SK-N-SH (cell line): ENCODE data around the gene DEGS2. TPM values are rescaled to one million over a fixed set of nuclear protein-coding genes. Genes with fewer than 3 reads are reported as not detected.
"Not testable (repeated sequence)": the region's sequence is repeated elsewhere in the genome, so short reads cannot be mapped to it uniquely, and the experiment has no call there.

Experiments used
- CTCF ChIA-PET: fragments of 300-600, 350-600 bp; formaldehyde crosslinking; extraction: SDS; loops from one replicate; lab custom pipeline; 2021; lab: Yijun Ruan, JAX
- POLR2A ChIA-PET: fragments of 350-600 bp; sonication (Branson Sonifier 250); formaldehyde crosslinking; extraction: SDS; loops from one replicate; lab custom pipeline; 2020; ENCODE audit warnings: antibody characterized with exemption, inconsistent platforms; lab: Yijun Ruan, JAX
- DNase-seq: peaks from one replicate; pipeline ENCODE4 v3.0.0; 2012
- H2AFZ ChIP-seq: fragments of 200-600 bp; sonication (generic); 2 replicates; pipeline ENCODE4 v1.8.1; 2016; ENCODE audit warnings: antibody characterized with exemption, mild to moderate bottlenecking, low read depth
- H3F3A ChIP-seq: fragments of 200-600 bp; sonication (generic); replicated peaks from 2 replicates; pipeline ENCODE3; 2016; ENCODE audit warnings: antibody characterized with exemption, mild to moderate bottlenecking; ENCODE audit not compliant: insufficient read depth
- H3K27ac ChIP-seq, 2 experiments: fragments of 200-500 bp in 1 of 2; fragments of 200-600 bp in 1 of 2; sonication (Bioruptor generic) in 1 of 2; sonication (generic), shearing (Covaris generic) in 1 of 2; 2 replicates each; pipeline versions ENCODE4 v1.5.1 to v1.6.1; 2014 to 2016; ENCODE audit warnings: low read depth in 2 of 2, inconsistent platforms in 1 of 2, low read length in 1 of 2, mild to moderate bottlenecking in 1 of 2, mixed read lengths in 1 of 2
- H3K27me3 ChIP-seq: fragments of 200-600 bp; sonication (generic), shearing (Covaris generic); 2 replicates; pipeline ENCODE4 v1.6.1; 2016; ENCODE audit warnings: mixed run types; ENCODE audit not compliant: insufficient read depth
- H3K36me3 ChIP-seq, 2 experiments: fragments of 200-500 bp in 1 of 2; fragments of 200-600 bp in 1 of 2; sonication (Bioruptor generic) in 1 of 2; sonication (generic) in 1 of 2; replicated peaks in 1 of 2; 2 replicates each; pipeline versions ENCODE3 to v1.5.1; 2014 to 2016; ENCODE audit warnings: low read length in 1 of 2, mild to moderate bottlenecking in 1 of 2; ENCODE audit not compliant: insufficient read depth in 2 of 2, control insufficient read depth in 1 of 2
- H3K4me1 ChIP-seq, 2 experiments: fragments of 200-500 bp in 1 of 2; fragments of 200-600 bp in 1 of 2; sonication (Bioruptor generic) in 1 of 2; sonication (generic), shearing (Covaris generic) in 1 of 2; 2 replicates each; pipeline versions ENCODE4 v1.5.1 to v1.6.1; 2014 to 2016; ENCODE audit warnings: low read depth in 1 of 2, low read length in 1 of 2, mixed run types in 1 of 2; ENCODE audit not compliant: insufficient read depth in 2 of 2, control insufficient read depth in 1 of 2
- H3K4me2 ChIP-seq: fragments of 200-600 bp; sonication (generic), shearing (Covaris generic); 2 replicates; pipeline ENCODE4 v1.6.1; 2017; ENCODE audit warnings: mixed run types
- H3K4me3 ChIP-seq, 2 experiments: fragments of 200-500 bp in 1 of 2; fragments of 200-600 bp in 1 of 2; sonication (Bioruptor generic) in 1 of 2; sonication (generic), shearing (Covaris generic) in 1 of 2; 2 replicates each; pipeline versions ENCODE4 v1.5.1 to v1.8.1; 2014 to 2016; ENCODE audit warnings: low read depth in 2 of 2, inconsistent platforms in 1 of 2, low read length in 1 of 2, mild to moderate bottlenecking in 1 of 2, mixed read lengths in 1 of 2, moderate library complexity in 1 of 2
- H3K79me2 ChIP-seq: fragments of 200-600 bp; sonication (generic); 2 replicates; pipeline ENCODE4 v1.8.1; 2017; ENCODE audit warnings: mild to moderate bottlenecking; ENCODE audit not compliant: insufficient read depth
- H3K9ac ChIP-seq: fragments of 200-600 bp; sonication (generic); 2 replicates; pipeline ENCODE4 v1.6.1; 2017; ENCODE audit warnings: mixed run types
- H3K9me2 ChIP-seq: fragments of 200-600 bp; sonication (generic); 2 replicates; pipeline ENCODE4 v1.6.1; 2017; ENCODE audit warnings: mixed run types
- H3K9me3 ChIP-seq: fragments of 200-600 bp; sonication (generic); 2 replicates; pipeline ENCODE4 v1.6.1; 2017; ENCODE audit warnings: mixed run types, mild to moderate bottlenecking, moderate library complexity
- H4K20me1 ChIP-seq: fragments of 200-600 bp; sonication (generic); 2 replicates; pipeline ENCODE4 v1.6.1; 2017; ENCODE audit warnings: mild to moderate bottlenecking, mixed run types; ENCODE audit not compliant: insufficient read depth
- FOSL2 ChIP-seq: IDR thresholded peaks from 2 replicates; pipeline ENCODE4 v1.4.0; 2012; ENCODE audit warnings: low read depth, mild to moderate bottlenecking, moderate library complexity, borderline replicate concordance
- FOXM1 ChIP-seq: IDR thresholded peaks from 2 replicates; pipeline ENCODE4 v1.4.0; 2012; ENCODE audit warnings: low read depth, mild to moderate bottlenecking
- MXI1 ChIP-seq: IDR thresholded peaks from 2 replicates; pipeline ENCODE4 v1.6.1; 2012; ENCODE audit warnings: mild to moderate bottlenecking, low read depth, low read length, improper control_type of control experiment
- NFIC ChIP-seq: IDR thresholded peaks from 2 replicates; pipeline ENCODE4 v1.4.0; 2012; ENCODE audit warnings: borderline replicate concordance
- SIN3A ChIP-seq: IDR thresholded peaks from 2 replicates; pipeline ENCODE4 v1.6.1; 2012; ENCODE audit warnings: low read depth, mild to moderate bottlenecking, low read length, moderate library complexity, borderline replicate concordance
- TAF1 ChIP-seq: IDR thresholded peaks from 2 replicates; pipeline ENCODE4 v1.6.1; 2012; ENCODE audit warnings: low read depth, mild to moderate bottlenecking, low read length, moderate library complexity, borderline replicate concordance
- WGBS: methylation state at CpG from one replicate; pipeline ENCODE4 v1.1.6; 2017; ENCODE audit warnings: low lambda C conversion rate; 5-methylcytosine and 5-hydroxymethylcytosine counted together
- polyA plus RNA-seq, 3 experiments: library from polyadenylated mRNA; depleted of rRNA; stranded (reverse); fragments of >200 nt; gene quantifications; 2 replicates each; pipeline ENCODE4 v1.2.3, GENCODE V29; 2012
- TF ChIP-seq, protein P1 (sequence below): IDR thresholded peaks from 2 replicates; pipeline ENCODE4 v1.4.0; 2012; ENCODE audit warnings: low read depth, borderline replicate concordance

Gene DEGS2
- polyA plus RNA-seq (2012; rRNA removed): 0.02 TPM in 2 replicates
- under 0.01 and 0.01 TPM in 2 replicates for polyA plus RNA-seq (2012; cell fraction: cytosol; rRNA removed)
- 0.16 and 0.18 TPM in 2 replicates for polyA plus RNA-seq (2012; cell fraction: nucleus; rRNA removed)

DNA sequence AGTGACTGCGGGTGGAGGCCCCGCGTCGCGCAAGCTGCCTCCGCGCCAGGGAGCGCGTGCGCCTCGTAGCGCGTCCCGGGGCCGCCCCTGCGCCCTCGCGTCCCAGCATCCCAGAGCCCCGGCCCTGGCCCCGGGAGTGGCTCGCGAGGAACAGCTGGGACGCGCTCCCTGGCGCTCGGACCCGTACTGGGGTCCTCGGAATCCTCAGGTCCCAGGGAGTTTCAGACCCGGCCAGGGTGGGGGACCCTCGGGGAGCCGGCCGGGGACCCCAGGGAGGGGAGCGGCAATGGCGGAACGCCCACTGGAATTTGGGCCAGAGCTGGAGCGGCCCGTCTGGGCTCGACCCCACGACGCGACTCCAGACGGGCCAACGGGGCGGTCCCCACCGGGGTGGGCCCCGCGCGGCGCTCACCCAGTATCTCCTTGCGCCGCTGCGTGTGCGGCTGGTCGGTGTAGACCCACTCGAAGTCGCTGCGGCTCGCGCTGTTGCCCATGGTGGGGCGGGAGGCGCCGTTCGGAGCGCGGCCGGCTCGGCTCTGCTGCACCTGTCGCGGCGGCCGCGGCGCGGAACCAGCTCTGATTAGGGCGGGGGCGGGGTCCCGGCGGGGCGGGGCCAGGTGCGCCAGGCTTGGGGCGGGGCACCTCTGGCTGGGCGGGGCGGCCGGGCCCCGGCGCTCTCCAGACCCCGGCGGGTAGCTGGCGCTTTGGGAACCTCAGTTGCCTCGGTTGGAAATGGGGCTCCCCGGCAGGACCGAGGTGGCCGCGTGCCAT, at the start of gene DEGS2:
Gene DEGS2 (minus strand): TSS at position 552 of the 771 bp plus-strand sequence. CDS start 58 bp downstream, at position 494.
- no peak within 1 kb of the TSS for H2AFZ ChIP-seq
- H3K4me2 ChIP-seq: peak within 1 kb of the TSS; percentile 65
- H3K4me3 ChIP-seq: peak within 1 kb of the TSS in 1 of 2 experiments; percentile 38; a peak in 3 of 4 replicates
- H3K27ac ChIP-seq: no peak within 1 kb of the TSS
- H3K9me2 ChIP-seq: no peaks in the 10 kb centered on the region
- H3K9ac ChIP-seq: no peak within 1 kb of the TSS
- H3K4me1 ChIP-seq: peaks cover 0 to 25% of the 10 kb centered on the region in 2 experiments; a peak in 2 of 4 replicates
- ChIA-PET POLR2A (no interaction called here), CTCF (interaction anchor here (0.7 to 4.1 kb wide), 6 partner anchors 17 to 744 kb away, joined by 3 to 21 read pairs (median 6); no protein-coding TSS in a partner anchor)
- no peaks in the 10 kb centered on the region for H3K36me3 ChIP-seq
- no peak for TF ChIP-seq TAF1
- TF ChIP-seq MXI1: 0 out of 2 replicates have a peak, but pooled peaks have one; percentile 7
- TF ChIP-seq SIN3A: no peak
- TF ChIP-seq FOSL2: no peak
- no peak for TF ChIP-seq FOXM1
- TF ChIP-seq, protein P1, sequence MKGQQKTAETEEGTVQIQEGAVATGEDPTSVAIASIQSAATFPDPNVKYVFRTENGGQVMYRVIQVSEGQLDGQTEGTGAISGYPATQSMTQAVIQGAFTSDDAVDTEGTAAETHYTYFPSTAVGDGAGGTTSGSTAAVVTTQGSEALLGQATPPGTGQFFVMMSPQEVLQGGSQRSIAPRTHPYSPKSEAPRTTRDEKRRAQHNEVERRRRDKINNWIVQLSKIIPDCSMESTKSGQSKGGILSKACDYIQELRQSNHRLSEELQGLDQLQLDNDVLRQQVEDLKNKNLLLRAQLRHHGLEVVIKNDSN: no peak
- no peak for TF ChIP-seq NFIC
- TF ChIP-seq, all 33 proteins: peak for 1
- peaks cover 12% of the 10 kb centered on the region for H3K27me3 ChIP-seq
- H3K9me3 ChIP-seq: no peaks in the 10 kb centered on the region
- DNase-seq: peak; percentile 83
- H4K20me1 ChIP-seq: no peaks in the 10 kb centered on the region
- H3F3A ChIP-seq: no peaks in the 10 kb centered on the region
- no peaks in the 10 kb centered on the region for H3K79me2 ChIP-seq
- WGBS: 3% methylated on average over 8 of the region's 94 CpGs

DNA sequence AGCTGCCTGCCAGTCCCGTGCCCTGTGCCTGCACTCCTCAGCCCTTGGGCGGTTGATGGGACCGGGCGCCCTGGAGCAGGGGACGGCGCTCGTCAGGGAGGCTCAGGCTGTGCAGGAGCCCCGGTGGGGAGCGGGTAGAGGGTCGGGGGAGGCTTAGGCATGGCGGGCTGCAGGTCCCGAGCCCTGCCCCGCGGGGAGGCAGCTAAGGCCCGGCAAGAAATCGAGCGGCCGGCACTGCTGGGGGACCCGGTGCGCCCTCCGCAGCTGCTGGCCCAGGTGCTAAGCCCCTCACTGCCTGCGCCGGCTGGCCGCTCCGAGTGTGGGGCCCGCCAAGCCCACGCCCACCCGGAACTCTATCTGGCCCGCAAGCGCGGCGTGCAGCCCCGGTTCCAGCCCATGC, 48.7 kb upstream of the DEGS2 start:
- DNase-seq, H3K79me2 ChIP-seq, H3K9me2 ChIP-seq, H3K9me3 ChIP-seq, H3K9ac ChIP-seq, H4K20me1 ChIP-seq, H2AFZ ChIP-seq, CTCF ChIA-PET, H3K4me2 ChIP-seq, H3K4me3 ChIP-seq, H3K27ac ChIP-seq, H3K36me3 ChIP-seq, H3K4me1 ChIP-seq, H3F3A ChIP-seq, H3K27me3 ChIP-seq, POLR2A ChIA-PET: not testable (repeated sequence)
- WGBS: 98% methylated on average over 22 of the region's 33 CpGs

DNA sequence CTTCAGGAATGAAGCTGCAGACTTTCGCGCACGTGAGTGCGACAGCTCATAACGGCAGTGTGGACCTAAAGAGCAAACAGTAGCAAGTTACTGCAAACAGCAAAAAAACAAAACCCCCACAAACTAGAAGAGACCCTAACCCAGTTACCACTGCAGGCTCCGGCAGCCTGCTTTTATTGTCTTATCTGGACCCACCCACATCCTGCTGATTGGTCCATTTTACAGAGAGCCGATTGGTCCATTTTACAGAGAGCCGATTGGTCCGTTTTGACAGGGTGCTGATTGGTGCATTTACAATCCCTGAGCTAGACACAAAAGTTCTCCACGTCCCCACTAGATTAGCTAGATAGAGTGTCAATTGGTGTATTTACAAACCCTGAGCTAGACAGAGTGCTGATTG, 48.1 kb upstream of the DEGS2 start:
- H2AFZ ChIP-seq, H3K9me2 ChIP-seq, H3K9ac ChIP-seq, H3K9me3 ChIP-seq, H3F3A ChIP-seq, POLR2A ChIA-PET, H3K27me3 ChIP-seq, DNase-seq, H3K79me2 ChIP-seq, H3K4me3 ChIP-seq, H3K4me2 ChIP-seq, H4K20me1 ChIP-seq, H3K4me1 ChIP-seq, H3K36me3 ChIP-seq, H3K27ac ChIP-seq: not testable (repeated sequence)
- CTCF ChIA-PET: interaction anchor here (0.9 kb wide), 1 partner anchor 14 kb away, joined by 3 read pairs; no protein-coding TSS in a partner anchor
- WGBS: 92% methylated on average over 10 of the region's 10 CpGs

DNA sequence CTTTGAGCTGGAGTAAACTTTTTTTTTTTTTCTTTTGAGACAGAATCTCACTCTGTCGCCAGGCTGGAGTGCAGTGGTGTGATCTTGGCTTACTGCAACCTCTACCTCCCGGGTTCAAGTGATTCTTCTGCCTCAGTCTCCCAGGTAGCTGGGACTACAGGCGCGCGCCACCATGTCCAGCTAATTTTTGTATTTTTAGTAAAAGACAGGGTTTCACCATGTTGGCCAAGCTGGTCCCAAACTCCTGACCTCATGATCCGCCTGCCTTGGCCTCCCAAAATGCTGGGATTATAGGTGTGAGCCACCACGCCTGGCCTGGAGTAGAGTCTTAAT, 45.4 kb upstream of the DEGS2 start:
- H3K27ac ChIP-seq, H3K4me1 ChIP-seq, H4K20me1 ChIP-seq, H3K9me2 ChIP-seq, H3K27me3 ChIP-seq, H3K79me2 ChIP-seq, H3K9me3 ChIP-seq, H3K9ac ChIP-seq, H2AFZ ChIP-seq, POLR2A ChIA-PET, H3K4me3 ChIP-seq, DNase-seq, H3K4me2 ChIP-seq, H3K36me3 ChIP-seq, H3F3A ChIP-seq: not testable (repeated sequence)
- whole genome bisulfite sequencing: 90% methylated on average over 7 of the region's 7 CpGs
- CTCF ChIA-PET: interaction anchor here (3.1 kb wide), 1 partner anchor 12 kb away, joined by 21 read pairs; no protein-coding TSS in a partner anchor
